ENCODE data around the gene ERFE.

Gene ERFE

GRCh38 chr2:238157506-238158017, 1.2 kb upstream of the ERFE start:
- DNase-seq: no peak

- DNase-seq: no peak
These were observed 707 bp upstream of the ERFE start for GRCh38 chr2:238158018-238158508.

- peak; percentile 67 for DNase-seq
These were observed 335 bp downstream of the ERFE start for GRCh38 chr2:238159071-238159539.

GRCh38 chr2:238159661-238160205, 963 bp downstream of the ERFE start:
- no peak for DNase-seq

- DNase-seq: no peak
These were observed 1.7 kb downstream of the ERFE start for GRCh38 chr2:238160206-238161129.

- DNase-seq: no peak
These were observed 2.7 kb downstream of the ERFE start for GRCh38 chr2:238161291-238162051.

- no peak for DNase-seq
These were observed 3.6 kb downstream of the ERFE start for GRCh38 chr2:238162251-238162845.

- DNase-seq: no peak
These were observed 4.2 kb downstream of the ERFE start for GRCh38 chr2:238162846-238163441.

- DNase-seq: no peak
These were observed 4.9 kb downstream of the ERFE start for GRCh38 chr2:238163481-238164198.

- no peak for DNase-seq
These were observed 6.1 kb downstream of the ERFE start for GRCh38 chr2:238164906-238165287.

GRCh38 chr2:238165288-238165921, 6.6 kb downstream of the ERFE start:
- no peak for DNase-seq

GRCh38 chr2:238166391-238167343, 7.9 kb downstream of the ERFE start:
- DNase-seq: no peak

GRCh38 chr2:238167344-238167715, 8.6 kb downstream of the ERFE start:
- DNase-seq: no peak

- DNase-seq: no peak
These were observed 9.0 kb downstream of the ERFE start for GRCh38 chr2:238167761-238168160.

- no peak for DNase-seq
These were observed 9.7 kb downstream of the ERFE start for GRCh38 chr2:238168196-238169047.

GRCh38 chr2:238169048-238169707, 10.4 kb downstream of the ERFE start:
- DNase-seq: no peak

- DNase-seq: no peak
These were observed 11.0 kb downstream of the ERFE start for GRCh38 chr2:238169708-238170251.
